B cell (primary cell): Measurements from ENCODE around the gene SPTAN1. TPM values are rescaled to one million over a fixed set of nuclear protein-coding genes. Genes with fewer than 3 reads are reported as not detected.
"Not testable (repeated sequence)": the region's sequence is repeated elsewhere in the genome, so short reads cannot be mapped to it uniquely, and the experiment has no call there.

Experiments used
- ATAC-seq: fragments of 200-7000 bp; cut with Tn5 transposase; one replicate; pipeline ENCODE4 v1.10.0; 2021; ENCODE audit warnings: low read depth, mild to moderate bottlenecking, moderate number of reproducible peaks, moderate library complexity
- CTCF ChIA-PET: fragments of 350-600 bp; sonication (Branson Sonifier 250); formaldehyde crosslinking; loops from one replicate; lab custom pipeline; 2021; ENCODE audit warnings: antibody characterized with exemption, inconsistent platforms; lab: Charles Lee
- POLR2A ChIA-PET: fragments of 350-600 bp; sonication (Branson Sonifier 250); formaldehyde crosslinking; loops from one replicate; lab custom pipeline; 2021; ENCODE audit warnings: antibody characterized with exemption; lab: Charles Lee
- DNase-seq: peaks from one replicate; pipeline ENCODE4 v3.0.0; 2013
- H2AFZ ChIP-seq: 2 replicates; pipeline ENCODE4 v1.6.1; 2012; ENCODE audit warnings: mild to moderate bottlenecking, low read depth, low read length; ENCODE audit not compliant: insufficient read depth, poor library complexity, severe bottlenecking
- H3K27ac ChIP-seq, 2 donors: 1 replicate in 1 of 2; 2 replicates in 1 of 2; pipeline ENCODE4 v1.5.1; 2012 to 2013; ENCODE audit warnings: low read length in 2 of 2, mild to moderate bottlenecking in 2 of 2, moderate library complexity in 1 of 2
- H3K27me3 ChIP-seq, 4 experiments: fragments of 200-600 bp in 1 of 4; sonication (generic) in 1 of 4; replicated peaks in 1 of 4; 1 replicate in 2 of 4; 2 replicates in 2 of 4; pipeline versions ENCODE4 v1.6.1 to v1.7.0; 2013 to 2016; ENCODE audit warnings: low read length in 3 of 4, mild to moderate bottlenecking in 2 of 4, mixed read lengths in 1 of 4, moderate library complexity in 1 of 4; ENCODE audit not compliant: insufficient read depth in 4 of 4, control insufficient read depth in 3 of 4; ENCODE audit errors: control extremely low read depth in 1 of 4
- H3K36me3 ChIP-seq, 2 experiments: replicated peaks in 1 of 2; 1 replicate in 1 of 2; 2 replicates in 1 of 2; pipeline versions ENCODE4 v1.6.1 to v1.7.1; 2013; ENCODE audit warnings: low read length in 1 of 2; ENCODE audit not compliant: insufficient read depth in 2 of 2, control insufficient read depth in 1 of 2; ENCODE audit errors: control extremely low read depth in 1 of 2, extremely low read depth in 1 of 2
- H3K4me1 ChIP-seq, 2 donors: fragments of 200-600 bp in 1 of 2; sonication (generic) in 1 of 2; 1 replicate in 1 of 2; 2 replicates in 1 of 2; pipeline versions ENCODE4 v1.5.1 to v1.6.1; 2013 to 2017; ENCODE audit warnings: low read length in 2 of 2; ENCODE audit not compliant: control insufficient read depth in 2 of 2, insufficient read depth in 2 of 2
- H3K4me2 ChIP-seq: replicated peaks from 2 replicates; pipeline ENCODE3; 2012; ENCODE audit warnings: mild to moderate bottlenecking, low read depth, low read length; ENCODE audit not compliant: poor library complexity, severe bottlenecking
- H3K4me3 ChIP-seq, 5 experiments: fragments of 200-600 bp in 1 of 5; sonication (generic) in 1 of 5; 1 replicate in 3 of 5; 2 replicates in 2 of 5; pipeline versions ENCODE4 v1.5.1 to v1.7.0; 2011 to 2016; ENCODE audit warnings: low read length in 4 of 5, mild to moderate bottlenecking in 4 of 5, low read depth in 2 of 5, control low read depth in 1 of 5, moderate library complexity in 1 of 5; ENCODE audit not compliant: insufficient read depth in 1 of 5; ENCODE audit errors: control extremely low read depth in 1 of 5, extremely low read depth in 1 of 5
- H3K79me2 ChIP-seq: fragments of 200-600 bp; sonication (generic); one replicate; pipeline ENCODE4 v1.6.0; 2016; ENCODE audit warnings: low read length; ENCODE audit not compliant: control insufficient read depth, insufficient read depth
- H3K9ac ChIP-seq: fragments of 200-600 bp; sonication (generic); 2 replicates; pipeline ENCODE4 v1.6.1; 2017; ENCODE audit warnings: mild to moderate bottlenecking, low read length, moderate library complexity
- H3K9me3 ChIP-seq, 3 donors: one replicate each; pipeline versions ENCODE4 v1.6.1 to v1.7.1; 2013; ENCODE audit warnings: low read length in 2 of 3; ENCODE audit not compliant: control insufficient read depth in 2 of 3, insufficient read depth in 1 of 3; ENCODE audit errors: control extremely low read depth in 1 of 3
- H4K20me1 ChIP-seq: 2 replicates; pipeline ENCODE4 v1.6.0; 2012; ENCODE audit warnings: mild to moderate bottlenecking, low read length; ENCODE audit not compliant: insufficient read depth, control insufficient read depth, poor library complexity, severe bottlenecking
- H3K27ac Mint-ChIP-seq: one replicate; pipeline ENCODE4 v1.8.0; 2021; ENCODE audit warnings: mixed read lengths
- H3K27me3 Mint-ChIP-seq: one replicate; pipeline ENCODE4 v1.8.0; 2021; ENCODE audit warnings: mixed read lengths
- H3K4me1 Mint-ChIP-seq: one replicate; pipeline ENCODE4 v1.8.0; 2021; ENCODE audit warnings: mixed read lengths
- H3K4me3 Mint-ChIP-seq: one replicate; pipeline ENCODE4 v1.8.0; 2021; ENCODE audit warnings: mixed read lengths
- H3K9me3 Mint-ChIP-seq: one replicate; pipeline ENCODE4 v1.8.0; 2022; ENCODE audit warnings: mixed read lengths; ENCODE audit not compliant: insufficient read depth
- EZH2 ChIP-seq: IDR thresholded peaks from 2 replicates; pipeline ENCODE4 v1.6.1; 2012; ENCODE audit warnings: borderline replicate concordance, low read depth, mild to moderate bottlenecking, moderate library complexity, low read length; ENCODE audit not compliant: insufficient read depth, poor library complexity, severe bottlenecking
- WGBS: methylation state at CpG from one replicate; pipeline ENCODE4 v1.1.5; 2013; ENCODE audit warnings: missing lambda C conversion rate; ENCODE audit not compliant: insufficient coverage; 5-methylcytosine and 5-hydroxymethylcytosine counted together
- intact Hi-C: fragments of 100-400 bp; cut with micrococcal nuclease; formaldehyde crosslinking; loops from one replicate; pipeline ENCODE4 v1.10.0; 2022
- polyA plus RNA-seq: library from polyadenylated mRNA; depleted of rRNA; stranded (reverse); fragments of >200 nt; gene quantifications from 2 replicates; pipeline ENCODE4 v1.2.3, GENCODE V29; 2012
- total RNA-seq, 2 donors: library from RNA; stranded (reverse); fragments of 120-200 nt in 1 of 2; gene quantifications; 1 replicate in 1 of 2; 2 replicates in 1 of 2; pipeline versions ENCODE4 v1.2.3 to v1.2.4, GENCODE V29; 2013 to 2022
- TF ChIP-seq, protein P1 (sequence below): fragments of 200-600 bp; IDR thresholded peaks from one replicate; pipeline ENCODE4 v1.8.0; 2022; ENCODE audit warnings: antibody characterized with exemption, mild to moderate bottlenecking

SPTAN1 gene
- total and polyA plus RNA-seq, 2 donors (not counting 1 experiment from before 2014, with no cell fraction given): 129 to 351 TPM

DNA sequence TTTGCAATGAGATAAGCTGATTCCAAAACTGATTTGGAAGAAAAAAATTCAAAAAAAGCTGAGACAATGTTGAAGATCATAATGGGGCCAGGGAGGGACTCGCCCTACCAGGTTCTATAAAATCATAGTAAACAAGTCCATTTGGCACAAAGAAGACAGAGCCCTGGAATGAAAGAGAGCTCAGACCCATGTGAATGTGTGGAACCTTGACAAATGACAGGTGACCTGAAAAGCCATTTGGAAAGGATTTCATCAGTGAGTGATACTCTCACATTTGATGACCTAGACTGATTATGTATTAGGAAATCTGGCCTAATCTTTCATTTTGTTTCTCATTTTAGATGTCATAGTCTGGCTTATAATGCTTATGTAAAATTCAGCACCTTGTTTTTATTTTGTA is 26.8 kb downstream of the SPTAN1 start:
- H3K4me3 ChIP-seq: no peak overlapping the region
- H3K27me3 ChIP-seq: no peaks in the 10 kb centered on the region
- no peak overlapping the region for H2AFZ ChIP-seq
- no peaks in the 10 kb centered on the region for H3K79me2 ChIP-seq
- no peak for DNase-seq
- intact Hi-C loops: no loop called here
- H3K4me1 ChIP-seq: no peaks in the 10 kb centered on the region
- Mint-ChIP-seq H3K4me3 (no peak overlapping the region), H3K27me3 (no peaks in the 10 kb centered on the region), H3K4me1 (no peaks in the 10 kb centered on the region), H3K27ac (peak overlapping the region; percentile 10), H3K9me3 (no peaks in the 10 kb centered on the region)
- H3K9ac ChIP-seq: no peak overlapping the region
- no peak for ATAC-seq
- peaks cover 24 to 92% of the 10 kb centered on the region in 2 experiments for H3K36me3 ChIP-seq
- WGBS: 100% methylated on average over 1 of the region's 1 CpG
- H4K20me1 ChIP-seq: no peaks in the 10 kb centered on the region
- H3K4me2 ChIP-seq: no peak overlapping the region
- TF ChIP-seq, protein P1, sequence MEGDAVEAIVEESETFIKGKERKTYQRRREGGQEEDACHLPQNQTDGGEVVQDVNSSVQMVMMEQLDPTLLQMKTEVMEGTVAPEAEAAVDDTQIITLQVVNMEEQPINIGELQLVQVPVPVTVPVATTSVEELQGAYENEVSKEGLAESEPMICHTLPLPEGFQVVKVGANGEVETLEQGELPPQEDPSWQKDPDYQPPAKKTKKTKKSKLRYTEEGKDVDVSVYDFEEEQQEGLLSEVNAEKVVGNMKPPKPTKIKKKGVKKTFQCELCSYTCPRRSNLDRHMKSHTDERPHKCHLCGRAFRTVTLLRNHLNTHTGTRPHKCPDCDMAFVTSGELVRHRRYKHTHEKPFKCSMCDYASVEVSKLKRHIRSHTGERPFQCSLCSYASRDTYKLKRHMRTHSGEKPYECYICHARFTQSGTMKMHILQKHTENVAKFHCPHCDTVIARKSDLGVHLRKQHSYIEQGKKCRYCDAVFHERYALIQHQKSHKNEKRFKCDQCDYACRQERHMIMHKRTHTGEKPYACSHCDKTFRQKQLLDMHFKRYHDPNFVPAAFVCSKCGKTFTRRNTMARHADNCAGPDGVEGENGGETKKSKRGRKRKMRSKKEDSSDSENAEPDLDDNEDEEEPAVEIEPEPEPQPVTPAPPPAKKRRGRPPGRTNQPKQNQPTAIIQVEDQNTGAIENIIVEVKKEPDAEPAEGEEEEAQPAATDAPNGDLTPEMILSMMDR: no peak
- TF ChIP-seq EZH2: no peak
- CTCF ChIA-PET: no interaction called here
- no peak overlapping the region for H3K27ac ChIP-seq
- no peaks in the 10 kb centered on the region for H3K9me3 ChIP-seq
- POLR2A ChIA-PET: no interaction called here

DNA sequence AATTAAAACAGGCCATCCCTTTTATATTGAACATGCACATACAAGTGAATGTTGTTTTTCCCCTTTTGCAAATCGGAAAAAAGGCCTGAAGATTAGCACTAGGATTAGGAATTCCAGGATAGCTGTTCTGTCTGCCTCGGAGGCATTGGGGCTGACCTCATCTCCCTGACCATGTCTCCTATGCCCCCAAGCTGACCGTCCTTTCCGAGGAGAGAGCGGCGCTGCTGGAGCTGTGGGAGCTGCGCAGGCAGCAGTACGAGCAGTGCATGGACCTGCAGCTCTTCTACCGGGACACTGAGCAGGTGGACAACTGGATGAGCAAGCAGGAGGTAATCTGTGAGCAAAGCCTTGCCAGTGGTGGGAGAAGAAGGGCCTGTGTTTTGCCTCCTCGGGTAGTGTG is 28.3 kb downstream of the SPTAN1 start:
- intact Hi-C loops: no loop called here
- Mint-ChIP-seq H3K4me3 (no peak overlapping the region), H3K4me1 (no peaks in the 10 kb centered on the region), H3K27ac (no peak overlapping the region), H3K9me3 (no peaks in the 10 kb centered on the region), H3K27me3 (no peaks in the 10 kb centered on the region)
- H3K9ac ChIP-seq: no peak overlapping the region
- ATAC-seq: no peak
- DNase-seq: no peak
- H3K4me2 ChIP-seq: no peak overlapping the region
- WGBS: 100% methylated on average over 10 of the region's 10 CpGs
- no peak overlapping the region for H3K27ac ChIP-seq
- H3K4me1 ChIP-seq: no peaks in the 10 kb centered on the region
- CTCF ChIA-PET: no interaction called here
- POLR2A ChIA-PET: no interaction called here
- H3K36me3 ChIP-seq: peaks cover 18 to 90% of the 10 kb centered on the region in 2 experiments
- no peaks in the 10 kb centered on the region for H4K20me1 ChIP-seq
- TF ChIP-seq, protein P1: no peak
- TF ChIP-seq EZH2: no peak
- no peaks in the 10 kb centered on the region for H3K79me2 ChIP-seq
- no peaks in the 10 kb centered on the region for H3K9me3 ChIP-seq
- H3K4me3 ChIP-seq: no peak overlapping the region
- H2AFZ ChIP-seq: no peak overlapping the region
- no peaks in the 10 kb centered on the region for H3K27me3 ChIP-seq

DNA sequence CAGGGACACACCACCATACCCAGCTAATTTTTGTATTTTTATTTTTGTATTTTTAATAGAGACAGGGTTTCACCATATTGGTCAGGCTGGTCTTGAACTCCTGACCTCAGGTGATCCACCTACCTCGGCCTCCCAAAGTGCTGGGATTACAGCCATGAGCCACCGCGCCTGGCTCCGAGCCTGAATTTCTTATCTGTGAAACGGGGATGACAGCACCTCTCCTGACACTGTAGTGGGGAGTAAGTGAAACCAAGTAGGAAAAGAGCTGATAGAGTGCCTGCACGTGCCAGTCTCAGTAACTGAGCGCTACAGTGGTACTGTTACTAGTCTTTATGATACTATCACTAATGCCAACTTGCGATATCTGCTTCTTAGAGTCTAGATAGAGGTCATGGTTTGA is 32.8 kb downstream of the SPTAN1 start:
- H3K36me3 ChIP-seq: peaks cover 15 to 85% of the 10 kb centered on the region in 2 experiments
- intact Hi-C loops, H3K27ac ChIP-seq, H3K27me3 ChIP-seq, POLR2A ChIA-PET, H3K79me2 ChIP-seq, H3K4me3 Mint-ChIP-seq, H3K9me3 ChIP-seq, H3K9ac ChIP-seq, H3K4me2 ChIP-seq, H3K4me1 ChIP-seq, H3K4me3 ChIP-seq, H3K27me3 Mint-ChIP-seq, H4K20me1 ChIP-seq, ATAC-seq, CTCF ChIA-PET, H3K4me1 Mint-ChIP-seq, DNase-seq, H2AFZ ChIP-seq, H3K9me3 Mint-ChIP-seq, H3K27ac Mint-ChIP-seq: not testable (repeated sequence)
- WGBS: 100% methylated on average over 3 of the region's 8 CpGs
